Right cardiac atrium (tissue), 5 donors: Measurements from ENCODE around the gene CYP2A13. TPM values are rescaled to one million over a fixed set of nuclear protein-coding genes. Genes with fewer than 3 reads are reported as not detected.
"Not testable (repeated sequence)": the region's sequence is repeated elsewhere in the genome, so short reads cannot be mapped to it uniquely, and the experiment has no call there.

Source experiments
- ATAC-seq, 2 donors: fragments of 200-7000 bp; cut with Tn5 transposase; one replicate each; pipeline versions ENCODE4 v1.8.0 to v1.9.1; 2020; ENCODE audit warnings: moderate library complexity in 2 of 2, mild to moderate bottlenecking in 1 of 2
- DNase-seq, 3 donors: peaks; one replicate each; pipeline ENCODE4 v3.0.0-alpha.2; 2020
- H3K27ac ChIP-seq: one replicate; pipeline ENCODE4 v1.5.1; 2013; ENCODE audit warnings: mild to moderate bottlenecking, low read length, control low read depth, moderate library complexity
- H3K27me3 ChIP-seq: one replicate; pipeline ENCODE4 v1.6.1; 2013; ENCODE audit not compliant: control insufficient read depth, insufficient read depth
- H3K4me1 ChIP-seq: one replicate; pipeline ENCODE4 v1.6.1; 2013; ENCODE audit warnings: low read length; ENCODE audit not compliant: control insufficient read depth, insufficient read depth
- H3K4me3 ChIP-seq: one replicate; pipeline ENCODE4 v1.5.1; 2013; ENCODE audit warnings: low read length, control low read depth
- H3K9me3 ChIP-seq: one replicate; pipeline ENCODE4 v1.6.1; 2013; ENCODE audit warnings: low read length; ENCODE audit not compliant: control insufficient read depth
- WGBS: extraction: QIAGEN DNeasy Blood & Tissue Kit; methylation state at CpG from one replicate; pipeline ENCODE4 v1.1.7; 2013; 5-methylcytosine and 5-hydroxymethylcytosine counted together
- intact Hi-C, 4 donors: fragments of 100-400 bp; cut with DNase I; formaldehyde crosslinking; loops; one replicate each; pipeline versions ENCODE4 v1.11.0 to v1.14.0; 2022 to 2023
- polyA plus RNA-seq: library from polyadenylated mRNA; stranded (reverse); fragments of 200-250 nt; gene quantifications from one replicate; pipeline ENCODE4 v1.2.3, GENCODE V29; 2013
- total RNA-seq, 4 donors: library from RNA; stranded (reverse); fragmentation: NEBNext Ultra II Directional; extraction: Animal tissue kit (Norgen Biotek cat#: 25700); gene quantifications; one replicate each; pipeline ENCODE4 v1.2.1, GENCODE V29; 2021
- donor health status: healthy with polysubstance abuse.
- donor health status: DM: no; HTN: yes; CAD: no.
- donor health status: DM: no; HTN: no; CAD: no.
- donor health status: DM: no; HTN: yes; CAD: no; lungs with severe emphysema.
- donor health status: DM: yes; HTN: yes; CAD: no.

CYP2A13 gene
- total and polyA plus RNA-seq, 5 donors: not detected

DNA sequence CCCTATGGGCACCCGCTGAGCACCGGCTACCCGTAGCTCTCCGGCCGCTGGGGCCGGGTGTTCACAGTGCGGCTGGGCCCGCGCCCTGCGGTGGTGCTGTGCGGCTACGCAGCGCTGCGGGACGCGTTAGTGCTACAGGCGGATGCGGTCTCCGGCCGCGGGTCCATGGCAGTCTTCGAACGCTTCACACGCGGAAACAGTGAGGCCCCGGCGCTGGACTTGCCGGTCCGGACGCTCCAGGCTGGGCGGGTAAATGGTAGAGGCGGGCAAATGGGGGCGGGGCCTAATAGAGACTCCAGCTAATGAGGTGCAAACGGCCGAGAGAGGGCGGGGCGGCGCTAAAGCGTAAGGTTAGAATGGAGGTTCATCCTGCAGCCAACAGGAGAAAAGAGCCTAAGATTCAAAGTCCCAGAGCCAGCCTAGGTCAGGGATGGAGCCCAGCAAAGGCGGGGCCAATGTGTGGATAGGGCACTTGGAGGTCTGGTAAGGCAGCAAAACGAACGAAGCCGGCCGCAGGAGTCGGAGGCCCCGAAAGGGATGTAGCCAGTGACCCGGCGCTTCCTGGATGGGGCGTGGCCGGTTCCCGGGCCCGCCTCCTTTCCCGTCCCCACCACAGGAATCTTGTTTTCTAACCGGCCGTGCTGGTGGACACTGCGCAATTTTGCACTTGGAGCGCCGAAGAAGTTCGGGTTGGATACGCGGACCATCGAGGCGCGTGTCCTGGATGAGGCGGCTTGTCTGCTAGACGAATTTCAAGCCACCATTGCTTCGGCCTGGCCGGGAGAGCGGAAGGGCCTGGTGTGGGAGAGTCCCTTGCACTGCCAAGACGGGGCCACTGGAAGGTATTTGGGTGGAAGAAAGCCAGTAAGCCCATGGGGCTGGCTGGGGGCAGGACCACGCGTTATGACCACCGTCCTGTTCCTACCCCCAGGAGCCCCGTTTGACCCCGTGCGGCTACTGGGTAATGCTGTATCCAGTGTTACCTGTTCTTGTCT, 47.4 kb downstream of the CYP2A13 start:
- H3K27ac ChIP-seq, H3K4me1 ChIP-seq, H3K9me3 ChIP-seq, intact Hi-C loops, H3K27me3 ChIP-seq: not testable (repeated sequence)
- peak; percentile 45 to 85 (median 85) for DNase-seq
- WGBS: 12% methylated on average over 49 of the region's 76 CpGs
- peak; percentile 96 to 98 for ATAC-seq
- H3K4me3 ChIP-seq: peak overlapping the region; percentile 51

DNA sequence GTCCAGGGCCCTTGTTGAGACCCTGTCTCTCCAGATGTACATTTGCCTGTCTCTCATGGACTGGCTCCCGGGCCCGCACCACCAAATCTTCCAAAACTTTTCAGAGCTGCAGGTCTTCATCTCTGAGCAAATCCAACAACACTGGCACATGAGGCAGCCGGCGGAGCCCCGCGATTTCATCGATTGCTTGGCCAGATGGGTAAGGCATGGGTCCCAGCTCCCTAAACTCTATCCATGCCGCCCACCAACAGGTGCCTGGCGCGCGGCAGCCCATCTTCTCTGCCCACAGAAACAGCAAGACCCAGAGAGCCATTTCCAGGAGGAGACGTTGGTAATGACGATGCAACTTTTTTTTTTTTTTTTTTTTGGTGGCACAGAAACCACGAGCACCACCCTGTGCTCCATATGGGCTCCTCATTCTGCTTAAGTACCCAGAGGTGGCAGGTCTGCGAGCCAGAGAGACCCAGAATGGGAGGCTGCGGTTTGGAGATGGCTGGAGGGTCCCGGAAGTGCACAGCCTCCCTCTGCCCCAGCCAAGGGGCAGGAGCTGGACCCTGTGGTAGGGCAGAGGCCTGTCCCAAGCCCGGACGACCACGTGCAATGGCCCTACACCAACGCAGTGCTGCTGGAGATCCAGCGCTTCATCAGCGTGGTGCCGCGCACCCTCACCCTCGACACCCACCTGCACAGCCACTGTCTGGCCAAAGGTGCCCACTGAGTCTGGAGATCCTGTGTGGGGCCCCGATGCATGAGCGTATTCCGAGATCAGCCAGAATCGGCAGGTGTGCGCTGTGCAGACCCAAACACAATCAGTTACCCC, 48.6 kb downstream of the CYP2A13 start:
- no peak overlapping the region for H3K4me3 ChIP-seq
- no peak for ATAC-seq
- intact Hi-C loops: no loop called here

DNA sequence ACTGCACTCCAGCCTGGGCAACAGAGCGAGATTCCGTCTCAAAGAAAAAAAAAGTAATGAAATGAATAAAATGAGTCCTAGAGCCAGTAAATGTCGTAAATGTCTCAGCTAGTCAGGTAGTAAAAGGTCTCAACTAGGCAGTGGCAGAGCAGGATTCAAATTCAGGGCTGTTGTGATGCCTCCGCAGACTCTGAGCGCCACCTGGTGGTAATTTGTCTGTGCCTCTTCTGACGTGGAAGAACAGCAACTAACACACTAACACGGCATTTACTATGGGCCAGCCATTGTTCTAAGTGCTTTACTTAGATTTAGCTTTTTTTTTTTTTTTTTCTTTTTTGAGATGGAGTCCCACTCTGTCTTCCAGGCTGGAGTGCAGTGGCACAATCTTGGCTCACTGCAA, 56.2 kb downstream of the CYP2A13 start:
- intact Hi-C loops: loop anchor here (2.0 to 10.0 kb wide), 4 partner anchors 160 to 482 kb away; no protein-coding TSS in a partner anchor
- H3K27me3 ChIP-seq: no peaks in the 10 kb centered on the region
- no peak overlapping the region for H3K27ac ChIP-seq
- ATAC-seq (peak; percentile 74 to 83), DNase-seq (peak; percentile 74 to 93 (median 75))
- no peak overlapping the region for H3K4me3 ChIP-seq
- H3K4me1 ChIP-seq: no peaks in the 10 kb centered on the region
- H3K9me3 ChIP-seq: no peaks in the 10 kb centered on the region
- 20% methylated on average over 7 of the region's 7 CpGs for WGBS

More for the DNA sequence above, 48.6 kb downstream of the CYP2A13 start:
- Histone ChIP-seq H3K4me1 (no peaks in the 10 kb centered on the region), H3K27me3 (no peaks in the 10 kb centered on the region), H3K9me3 (no peaks in the 10 kb centered on the region), H3K27ac (no peak overlapping the region)
- DNase-seq: no peak
- 93% methylated on average over 31 of the region's 31 CpGs for WGBS

Other genes with a start within 250 kb of the CYP2A13 start
- not detected for gene CYP2A6, start 238.0 kb upstream of the CYP2A13 start, total RNA-seq
- not detected for gene CYP2A6, start 238.0 kb upstream of the CYP2A13 start, polyA plus RNA-seq
- not detected for gene CYP2A7, start 206.2 kb upstream of the CYP2A13 start, total RNA-seq
- not detected for gene CYP2A7, start 206.2 kb upstream of the CYP2A13 start, polyA plus RNA-seq
- not detected for gene CYP2B6, start 97.2 kb upstream of the CYP2A13 start, total RNA-seq
- gene CYP2B6, start 97.2 kb upstream of the CYP2A13 start, polyA plus RNA-seq: not detected
- not detected for gene CYP2F1, start 26.0 kb downstream of the CYP2A13 start, total RNA-seq
- not detected for gene CYP2F1, start 26.0 kb downstream of the CYP2A13 start, polyA plus RNA-seq
- 1 to 10 TPM; 1.1 to 1.7 (median 1.2) TPM for gene CYP2S1, start 104.8 kb downstream of the CYP2A13 start, total RNA-seq
- gene CYP2S1, start 104.8 kb downstream of the CYP2A13 start, polyA plus RNA-seq: 0.14 TPM
- 10 to 100 TPM; 30.2 to 43.6 (median 38.5) TPM for gene AXL, start 130.8 kb downstream of the CYP2A13 start, total RNA-seq
- 12.3 TPM for gene AXL, start 130.8 kb downstream of the CYP2A13 start, polyA plus RNA-seq
- 100 to 1,000 TPM; 134 to 152 (median 141) TPM for gene HNRNPUL1, start 175.9 kb downstream of the CYP2A13 start, total RNA-seq
- 89.4 TPM for gene HNRNPUL1, start 175.9 kb downstream of the CYP2A13 start, polyA plus RNA-seq
- gene CCDC97, start 221.7 kb downstream of the CYP2A13 start, total RNA-seq: 10 to 100 TPM; 17.9 to 22.2 (median 18.9) TPM
- gene CCDC97, start 221.7 kb downstream of the CYP2A13 start, polyA plus RNA-seq: 12.2 TPM